K562 (cell line): ENCODE data around the gene PMFBP1. TPM values are rescaled to one million over a fixed set of nuclear protein-coding genes. Genes with fewer than 3 reads are reported as not detected.

Experiments used
- ARID3B ChIP-seq: fragments of 250-450 bp; sonication (Bioruptor Pico); IDR thresholded peaks from 2 replicates; pipeline ENCODE4 v1.4.0; 2020; ENCODE audit warnings: borderline replicate concordance
- ATF2 ChIP-seq: sonication (generic); formaldehyde crosslinking; IDR thresholded peaks from 2 replicates; pipeline ENCODE4 v1.8.1; 2022; ENCODE audit warnings: missing genetic modification reagents
- BHLHE40 ChIP-seq: IDR thresholded peaks from 2 replicates; pipeline ENCODE4 v1.6.1; 2011; ENCODE audit warnings: low read length, improper control_type of control experiment
- CXXC5 ChIP-seq: fragments of 250-450 bp; sonication (Bioruptor Pico); IDR thresholded peaks from 2 replicates; pipeline ENCODE4 v1.8.0; 2022; ENCODE audit warnings: inconsistent platforms, mild to moderate bottlenecking, moderate library complexity
- E2F8 ChIP-seq: fragments of 450-650 bp; IDR thresholded peaks from 2 replicates; pipeline ENCODE4 v1.7.1; 2018; ENCODE audit warnings: mild to moderate bottlenecking, low read depth; ENCODE audit not compliant: partially characterized antibody
- FIP1L1 ChIP-seq: fragments of 200-400 bp; formaldehyde crosslinking; IDR thresholded peaks from 2 replicates; pipeline ENCODE4 v1.6.1; 2018; ENCODE audit warnings: mild to moderate bottlenecking, low read depth, low read length; ENCODE audit not compliant: poor library complexity, severe bottlenecking
- HNRNPH1 ChIP-seq: fragments of 200-400 bp; formaldehyde crosslinking; optimal IDR thresholded peaks from 2 replicates; pipeline ENCODE3; 2017; ENCODE audit warnings: low read depth, mild to moderate bottlenecking, low read length, moderate library complexity
- IRF2 ChIP-seq: sonication (generic); formaldehyde crosslinking; IDR thresholded peaks from 2 replicates; pipeline ENCODE4 v1.8.1; 2022; ENCODE audit warnings: mild to moderate bottlenecking, missing genetic modification reagents
- MEF2A ChIP-seq: IDR thresholded peaks from 2 replicates; pipeline ENCODE4 v1.6.1; 2011; ENCODE audit warnings: low read depth, mild to moderate bottlenecking, low read length, moderate library complexity; ENCODE audit not compliant: control insufficient read depth
- MEIS2 ChIP-seq: fragments of 450-650 bp; IDR thresholded peaks from 2 replicates; pipeline ENCODE4 v1.6.1; 2014; ENCODE audit warnings: mild to moderate bottlenecking; ENCODE audit not compliant: partially characterized antibody
- MIER1 ChIP-seq: fragments of 450-650 bp; IDR thresholded peaks from 2 replicates; pipeline ENCODE4 v1.6.1; 2016; ENCODE audit warnings: antibody characterized with exemption, mild to moderate bottlenecking, low read depth
- MTA2 ChIP-seq: fragments of 450-650 bp; IDR thresholded peaks from 2 replicates; pipeline ENCODE4 v1.6.1; 2016; ENCODE audit warnings: low read depth
- MXD1 ChIP-seq: fragments of 250-450 bp; sonication (Bioruptor Pico); IDR thresholded peaks from 2 replicates; pipeline ENCODE4 v1.8.0; 2021; ENCODE audit warnings: borderline replicate concordance, mild to moderate bottlenecking, moderate library complexity; ENCODE audit not compliant: poor library complexity, severe bottlenecking
- NFIC ChIP-seq: fragments of 450-650 bp; IDR thresholded peaks from 2 replicates; pipeline ENCODE4 v1.6.1; 2017; ENCODE audit warnings: mild to moderate bottlenecking, inconsistent platforms
- RAD21 ChIP-seq, 2 experiments: fragments of 250-450 bp in 1 of 2; fragments of 450-650 bp in 1 of 2; sonication (Bioruptor Pico) in 1 of 2; formaldehyde crosslinking in 1 of 2; IDR thresholded peaks in 1 of 2; conservative IDR thresholded peaks in 1 of 2; 2 replicates each; pipeline versions ENCODE4 v1.4.0 to v1.8.0; 2020 to 2022; ENCODE audit warnings: mild to moderate bottlenecking in 2 of 2, moderate library complexity in 1 of 2
- SPI1 ChIP-seq: IDR thresholded peaks from 2 replicates; pipeline ENCODE4 v1.6.1; 2011; ENCODE audit warnings: low read depth, low read length, control low read depth, borderline replicate concordance
- XRCC5 ChIP-seq: fragments of 200-400 bp; formaldehyde crosslinking; IDR thresholded peaks from 2 replicates; pipeline ENCODE4 v1.6.1; 2017; ENCODE audit warnings: low read depth, mild to moderate bottlenecking, low read length
- ZNF124 ChIP-seq: sonication (generic); formaldehyde crosslinking; IDR thresholded peaks from 2 replicates; pipeline ENCODE4 v1.8.1; 2022; ENCODE audit warnings: missing genetic modification reagents
- ZNF282 ChIP-seq: sonication (generic); formaldehyde crosslinking; IDR thresholded peaks from 2 replicates; pipeline ENCODE4 v1.8.1; 2023; ENCODE audit warnings: missing genetic modification reagents
- ZNF512 ChIP-seq: IDR thresholded peaks from 2 replicates; pipeline ENCODE4 v1.6.1; 2016; ENCODE audit warnings: missing genetic modification characterization, missing compliant biosample characterization
- polyA plus RNA-seq, 8 experiments: library from polyadenylated mRNA; depleted of rRNA in 4 of 8; stranded (reverse) in 5 of 8; unstranded in 3 of 8; fragments of >200 nt; fragmentation: Nextera tagmentation in 2 of 8; fragmentation: Illumina TruSeq in 1 of 8; extraction: Ambion mirVana in 2 of 8; extraction: Trizol in 1 of 8; gene quantifications; 2 replicates each; pipeline versions ENCODE4 v1.2.1 to v1.2.3, GENCODE V29; 2011 to 2014; ENCODE audit warnings: inconsistent platforms in 1 of 8, missing spikeins in 1 of 8
- total RNA-seq, 7 experiments: library from RNA; depleted of rRNA in 6 of 7; stranded (reverse); fragments of >200 nt in 6 of 7; fragmentation: Illumina TruSeq in 2 of 7; extraction: Trizol in 2 of 7; gene quantifications; 2 replicates each; pipeline versions ENCODE4 v1.2.1 to v1.2.3, GENCODE V29; 2011 to 2021; ENCODE audit warnings: low replicate concordance in 1 of 7

PMFBP1 gene
- total and polyA plus RNA-seq, 9 of the 15 experiments (the other 6 are each of a cell fraction or from before 2014, with no cell fraction given): 0.13 to 0.91 (median 0.47) TPM

- TF ChIP-seq CXXC5: peak; percentile 81
- no peak for TF ChIP-seq ZNF512 (tag)
- TF ChIP-seq ZNF282 (CRISPR knock-in tag): no peak
- no peak for TF ChIP-seq MEF2A
- no peak for TF ChIP-seq HNRNPH1
- no peak for TF ChIP-seq MIER1
- peak; percentile 79 for TF ChIP-seq MEIS2
- peak; percentile 96 for TF ChIP-seq E2F8
- TF ChIP-seq MXD1 (CRISPR knock-in tag): peak; percentile 33
- TF ChIP-seq RAD21 (CRISPR knock-in tag; conservative IDR thresholded peaks at IDR 0.05 in 1 of 2, IDR thresholded peaks at IDR 0.05 in 1 of 2): no peak
- TF ChIP-seq ZNF124 (CRISPR knock-in tag): no peak
- peak; percentile 65 for TF ChIP-seq SPI1
- TF ChIP-seq MTA2: no peak
- TF ChIP-seq XRCC5: peak; percentile 77; the same call in 1 of the 2 replicates
- no peak for TF ChIP-seq NFIC
- no peak for TF ChIP-seq FIP1L1
- TF ChIP-seq BHLHE40: no peak
- TF ChIP-seq ARID3B (CRISPR knock-in tag): no peak
- no peak for TF ChIP-seq ATF2 (CRISPR knock-in tag)
- no peak for TF ChIP-seq IRF2 (CRISPR knock-in tag)
Observed at GRCh38 chr16:72093448-72094265, 78.3 kb downstream of the PMFBP1 start, which contains the start of the genes DHX38 and TXNL4B (continued).
